HUDEP-2 (cell line): Measurements from ENCODE around the gene MTREX.

Source experiments
- DNase-seq, 76 experiments: peaks; one replicate each; lab custom pipeline; 2025; ENCODE audit not compliant: unreplicated experiment in 76 of 76; lab: John Stamatoyannopoulos, UW

MTREX gene

DNA sequence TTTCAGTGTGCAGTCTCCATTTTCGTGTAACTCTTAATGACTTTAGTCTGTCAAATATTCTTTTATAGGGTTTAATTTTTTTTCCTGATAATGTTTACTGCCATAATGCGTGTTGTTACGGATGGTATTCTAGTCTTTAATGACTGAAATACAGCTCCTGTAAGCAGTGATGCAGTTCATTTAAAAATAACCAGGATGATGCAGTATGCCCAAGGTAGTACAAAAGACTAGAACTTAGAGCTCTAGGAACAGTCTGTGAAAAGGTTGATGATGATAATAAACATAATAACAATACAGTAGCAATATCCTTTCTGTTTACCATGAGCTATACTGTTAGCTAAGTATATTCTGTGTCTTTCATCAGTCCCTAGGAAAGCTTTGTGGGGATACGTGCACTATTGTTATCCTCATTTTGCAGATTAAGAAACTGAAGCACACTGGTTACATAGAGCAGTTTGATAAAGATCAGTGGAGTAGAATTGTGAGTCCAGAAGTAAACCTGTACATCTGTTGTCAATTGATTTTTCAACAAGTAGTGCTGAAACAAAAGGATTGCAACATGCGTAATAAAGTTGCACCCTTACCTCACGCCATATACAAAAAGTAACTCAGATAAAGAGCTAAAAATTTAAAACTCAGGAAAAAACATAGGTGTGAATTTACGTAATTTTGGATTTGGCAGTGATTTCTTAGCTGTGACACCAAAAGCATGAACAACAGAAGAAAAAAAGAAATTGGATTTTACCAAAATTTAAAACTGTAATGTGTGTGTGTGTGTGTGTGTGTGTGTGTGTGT, 64.5 kb downstream of the MTREX start:
- no peak for DNase-seq

DNA sequence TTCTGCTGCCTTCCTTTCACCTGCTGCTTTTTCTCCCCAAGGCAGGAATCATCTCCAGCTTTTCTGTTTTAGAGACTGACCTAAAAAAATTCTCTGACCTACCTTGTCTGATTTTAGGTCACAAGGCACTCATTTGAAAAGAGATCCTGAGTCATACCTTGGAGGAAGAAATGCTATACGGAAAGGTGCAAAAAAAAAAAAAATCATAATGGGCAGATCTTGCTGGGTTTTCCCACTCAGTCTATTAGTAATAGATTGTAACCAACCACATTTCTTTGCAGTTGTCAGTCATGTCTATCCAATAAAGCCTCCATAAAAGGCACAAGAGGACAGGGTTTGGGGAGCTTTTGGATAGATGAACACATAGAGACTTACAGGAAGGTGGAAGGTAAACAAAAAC, 70.0 kb downstream of the MTREX start:
- no peak for DNase-seq

- no peak for DNase-seq
Observed at GRCh38 chr5:55383254-55383653, 75.5 kb downstream of the MTREX start.

GRCh38 chr5:55384072-55384471, 76.3 kb downstream of the MTREX start:
- DNase-seq, result no peak

GRCh38 chr5:55385227-55385626, 77.4 kb downstream of the MTREX start:
- DNase-seq, result no peak

- no peak for DNase-seq
Observed at GRCh38 chr5:55385846-55386245, 78.1 kb downstream of the MTREX start.

GRCh38 chr5:55386356-55386755, 78.6 kb downstream of the MTREX start:
- DNase-seq, result no peak

DNA sequence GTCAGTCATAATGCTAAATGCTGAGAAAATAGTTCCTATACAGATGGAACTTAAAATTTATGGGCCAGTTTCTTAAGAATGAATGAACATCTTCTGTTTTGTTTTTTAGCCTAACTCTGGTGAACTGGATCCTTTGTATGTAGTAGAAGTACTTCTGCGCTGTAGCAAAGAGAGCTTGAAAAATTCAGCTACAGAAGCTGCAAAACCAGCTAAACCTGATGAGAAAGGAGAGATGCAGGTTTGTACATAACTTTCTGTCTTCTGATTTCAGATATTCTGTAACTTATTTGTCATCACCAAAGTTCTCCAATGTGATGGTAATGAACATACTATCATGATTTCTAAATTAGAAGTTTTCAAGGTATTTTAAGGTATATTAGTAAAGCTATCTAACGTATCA, 80.1 kb downstream of the MTREX start:
- DNase-seq, result no peak

DNA sequence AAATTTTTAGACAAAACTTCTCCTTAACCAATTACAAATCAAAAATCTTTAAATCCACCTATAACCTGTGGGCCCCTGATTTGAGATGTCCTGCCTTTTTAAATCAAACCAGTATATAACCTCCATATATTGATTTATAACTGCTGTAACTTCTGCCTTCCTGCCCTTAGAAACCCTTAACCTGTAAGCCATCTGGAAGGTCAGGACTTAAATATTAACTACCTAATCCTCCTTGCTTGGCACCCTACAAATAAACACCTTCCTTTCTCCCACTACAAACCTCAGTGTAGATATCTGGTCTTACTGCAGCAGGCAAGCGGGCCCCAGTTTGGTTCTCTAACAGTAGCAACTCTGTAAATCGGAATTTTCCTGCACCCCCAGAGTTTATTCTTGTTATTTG, 83.9 kb downstream of the MTREX start:
- DNase-seq, result no peak

DNA sequence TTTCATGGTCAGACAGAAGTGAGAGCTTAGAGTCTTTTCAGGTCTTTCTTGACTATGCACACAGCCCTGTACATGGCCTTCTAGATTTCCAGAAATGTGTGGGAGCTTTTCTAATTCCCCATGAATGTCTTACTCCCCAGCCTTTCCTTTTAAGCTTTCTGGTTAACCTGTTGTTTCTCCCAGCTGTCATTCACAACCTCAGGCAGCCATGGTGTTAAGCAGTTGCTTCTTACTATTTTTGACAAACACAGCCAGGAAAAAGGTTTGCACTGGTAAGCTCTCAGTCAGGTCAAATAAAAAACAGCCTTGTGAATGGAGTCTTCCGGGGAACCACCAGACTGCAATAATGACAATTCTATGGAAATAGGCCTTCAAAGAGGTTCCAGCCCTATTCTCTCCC, 84.9 kb downstream of the MTREX start:
- no peak for DNase-seq

DNA sequence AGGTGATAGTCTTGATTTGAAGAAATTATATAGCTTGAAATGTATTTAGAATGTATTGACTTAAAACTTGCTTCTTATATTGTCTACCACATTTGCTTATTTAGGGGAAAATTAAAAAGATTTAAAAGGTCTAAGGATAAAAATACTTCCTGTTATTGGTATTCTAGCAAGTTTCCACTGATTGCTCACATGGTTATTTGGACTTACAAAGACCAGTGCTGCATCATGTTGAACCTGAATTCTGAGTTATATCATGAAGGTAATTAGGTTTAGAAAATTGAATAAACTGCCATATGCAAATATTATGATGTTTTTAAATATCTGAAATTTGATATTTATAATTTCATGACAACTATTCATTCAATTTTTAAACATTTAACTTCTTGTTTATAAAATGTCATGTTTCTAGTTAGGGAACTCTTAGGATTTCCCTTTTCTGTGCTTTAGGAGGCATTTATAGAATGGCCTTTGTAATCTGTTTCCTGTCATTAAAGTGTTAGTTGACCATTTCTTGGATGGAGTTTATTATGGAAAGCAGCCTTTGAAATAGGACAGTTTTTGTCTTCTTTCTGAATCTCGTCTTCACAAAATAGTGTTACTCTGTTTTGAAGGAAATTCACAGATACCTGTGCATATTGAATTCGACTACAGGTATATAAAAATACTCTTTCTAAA, 85.8 kb downstream of the MTREX start:
- no peak for DNase-seq

- no peak for DNase-seq
Observed at GRCh38 chr5:55402199-55402598, 94.4 kb downstream of the MTREX start.

DNA sequence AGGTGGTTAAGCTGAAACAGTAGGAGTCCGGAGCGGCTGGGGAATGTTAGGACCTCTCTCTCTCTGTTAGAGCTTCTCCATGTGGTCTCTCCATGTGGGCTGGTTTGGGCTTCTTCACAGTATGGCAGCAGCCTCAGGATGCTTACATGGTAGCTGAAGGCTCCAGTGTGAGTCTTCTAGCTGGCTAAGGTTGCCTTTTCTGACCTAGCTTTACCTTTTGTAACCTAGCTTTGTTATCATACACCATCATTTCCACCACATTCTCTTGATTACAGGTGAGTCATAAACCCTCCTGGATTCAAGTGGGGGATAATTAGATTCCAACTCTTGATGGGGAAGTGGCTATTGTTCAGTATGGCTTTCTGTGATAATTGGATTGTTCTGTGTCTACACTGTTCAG, 98.5 kb downstream of the MTREX start:
- no peak for DNase-seq

DNA sequence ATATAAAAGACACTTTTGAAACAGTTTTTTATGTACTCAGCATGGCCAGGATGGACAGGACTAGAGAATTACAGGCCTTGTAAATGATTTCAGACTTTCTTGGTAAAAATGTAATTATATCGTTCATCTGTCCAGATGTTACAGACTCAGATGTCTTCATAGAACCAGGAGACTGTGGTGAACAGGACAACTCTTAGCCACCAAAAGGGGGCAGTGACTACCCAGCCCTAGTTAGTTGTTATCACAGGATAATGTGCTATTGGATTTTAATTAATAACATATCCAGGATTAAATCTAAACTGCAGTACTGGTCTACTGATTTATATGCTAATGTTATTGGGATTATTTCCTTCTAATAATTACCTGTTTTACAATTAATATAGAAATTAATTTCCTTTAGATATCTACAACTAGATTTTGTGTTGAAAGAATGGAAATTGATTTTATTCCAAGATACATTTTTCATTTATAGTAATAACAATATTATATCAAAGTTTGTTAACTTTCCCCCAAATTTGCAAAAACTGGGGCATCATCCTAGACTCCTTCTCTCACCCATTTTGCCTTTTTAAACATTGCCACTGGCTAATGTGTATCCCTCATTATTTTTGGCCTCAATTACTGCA, 99.4 kb downstream of the MTREX start:
- peak in 8 of 76 experiments; percentile 1 to 12 (median 6) for DNase-seq

DNA sequence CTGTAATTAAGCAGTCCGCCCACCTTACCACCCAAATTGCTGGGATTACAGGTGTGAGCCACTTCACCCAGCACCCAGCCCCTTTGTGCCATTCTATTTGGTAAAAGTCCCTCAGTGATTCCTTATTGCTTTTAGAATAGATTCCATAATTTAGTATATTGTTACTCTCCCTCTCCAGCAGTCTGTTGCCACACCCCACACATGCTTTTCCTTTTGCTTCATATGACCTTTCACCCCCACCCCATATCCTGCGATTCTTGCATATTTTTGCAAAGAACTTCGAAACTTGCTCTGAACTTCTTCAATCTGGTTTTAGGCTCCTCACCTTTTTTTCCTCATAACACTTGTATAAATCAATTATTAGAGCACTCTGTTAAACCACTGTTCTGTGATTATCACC, 100.2 kb downstream of the MTREX start:
- DNase-seq, result no peak

DNA sequence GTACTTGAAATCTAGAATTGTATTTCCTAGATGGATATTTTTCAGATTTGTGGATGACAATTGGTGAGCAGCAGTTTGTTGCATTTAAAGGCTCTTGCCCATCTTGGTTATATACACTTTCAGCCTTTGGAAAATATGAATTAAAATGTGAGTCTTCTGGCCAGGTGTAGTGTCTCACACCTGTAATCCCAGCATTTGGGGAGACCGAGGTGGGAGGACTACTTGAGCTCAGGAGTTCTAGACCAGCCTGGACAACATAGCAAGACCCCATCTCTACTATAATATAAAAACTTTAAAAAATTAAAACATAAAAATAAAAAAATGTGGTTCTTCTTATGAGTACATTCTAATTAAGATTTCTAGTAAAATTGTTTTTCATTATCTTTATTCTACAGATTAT, 102.0 kb downstream of the MTREX start:
- DNase-seq, result no peak

DNA sequence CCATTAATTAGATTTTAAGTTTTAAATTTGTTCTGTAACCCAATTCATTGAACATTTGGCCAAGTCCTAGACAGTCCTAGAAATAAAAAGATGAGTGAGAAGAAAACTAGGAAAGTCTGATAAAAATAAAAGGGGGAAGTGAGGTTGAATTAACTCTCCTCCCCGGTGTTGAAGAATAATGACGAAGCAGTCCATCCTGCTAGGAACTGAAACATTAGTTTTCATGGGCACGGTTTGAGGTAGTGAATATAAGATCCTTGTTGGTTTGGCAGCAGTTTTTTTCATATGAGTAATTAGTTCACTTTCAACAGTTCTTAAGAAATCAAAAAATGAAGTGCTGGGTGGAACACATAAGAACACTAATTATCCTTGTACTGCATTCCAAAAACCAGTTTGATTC, 103.1 kb downstream of the MTREX start:
- DNase-seq, result no peak

GRCh38 chr5:55411876-55412275, 104.1 kb downstream of the MTREX start:
- no peak for DNase-seq

DNA sequence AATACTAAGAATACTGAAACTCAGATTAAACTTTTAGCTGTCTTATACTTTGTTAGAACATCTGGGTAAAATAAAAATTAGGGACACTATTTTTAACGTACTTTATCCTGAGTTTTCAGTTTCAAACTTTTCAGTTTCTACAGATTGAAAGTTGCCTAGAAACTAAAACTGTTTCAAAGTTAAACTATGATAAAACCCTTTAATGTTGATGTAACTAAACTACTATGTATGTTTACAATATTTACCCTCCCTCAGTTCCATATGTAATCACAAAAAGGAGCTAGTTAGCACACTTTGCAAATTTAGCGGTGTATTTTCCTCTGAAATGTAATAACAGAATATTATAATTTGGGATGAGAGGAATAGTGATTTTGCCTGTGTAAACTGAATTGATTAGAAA, 105.9 kb downstream of the MTREX start:
- no peak for DNase-seq

- DNase-seq, result no peak
Observed at GRCh38 chr5:55415071-55415470, 107.3 kb downstream of the MTREX start.

DNA sequence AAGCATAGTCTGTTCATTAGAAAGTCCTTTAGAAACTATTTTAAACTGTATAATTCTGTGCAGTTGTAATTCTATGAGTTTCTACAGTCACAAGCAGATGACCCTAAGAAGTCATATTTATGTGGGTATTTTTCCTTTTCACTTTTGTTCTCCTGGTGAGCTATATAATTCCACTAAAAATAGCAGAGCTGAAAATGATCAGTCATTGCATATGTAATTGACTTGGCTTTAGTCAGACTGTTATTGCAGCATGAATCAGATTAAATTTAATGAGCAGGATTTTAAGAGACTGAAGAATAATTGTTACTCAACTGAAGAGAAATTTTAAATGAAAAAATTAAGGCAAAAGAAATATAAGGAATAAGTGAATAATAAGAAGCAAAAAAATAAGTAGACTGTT, 108.5 kb downstream of the MTREX start:
- no peak for DNase-seq
